Stomach smooth muscle (tissue), 2 donors: Measurements from ENCODE around the gene ARHGAP26.

Source experiments
- H3K27ac ChIP-seq: one replicate; pipeline ENCODE4 v1.7.0; 2013; ENCODE audit warnings: mild to moderate bottlenecking, low read length, inconsistent platforms
- H3K27me3 ChIP-seq, 2 donors: one replicate each; pipeline ENCODE4 v1.7.0; 2013; ENCODE audit warnings: low read length in 2 of 2; ENCODE audit not compliant: insufficient read depth in 2 of 2, control insufficient read depth in 1 of 2
- H3K36me3 ChIP-seq, 2 donors: one replicate each; pipeline ENCODE4 v1.7.0; 2013; ENCODE audit warnings: low read length in 2 of 2; ENCODE audit not compliant: control insufficient read depth in 2 of 2, insufficient read depth in 2 of 2
- H3K4me1 ChIP-seq: one replicate; pipeline ENCODE4 v1.7.0; 2013; ENCODE audit warnings: low read length; ENCODE audit not compliant: control insufficient read depth, insufficient read depth
- H3K4me3 ChIP-seq, 2 donors: one replicate each; pipeline ENCODE4 v1.7.0; 2013; ENCODE audit warnings: low read length in 2 of 2
- H3K9ac ChIP-seq, 2 donors: one replicate each; pipeline ENCODE4 v1.7.0; 2013; ENCODE audit warnings: low read length in 2 of 2, mild to moderate bottlenecking in 1 of 2
- H3K9me3 ChIP-seq, 2 donors: one replicate each; pipeline ENCODE4 v1.7.0; 2013; ENCODE audit warnings: low read length in 2 of 2; ENCODE audit not compliant: control insufficient read depth in 2 of 2
- donor health status: healthy.
- donor health status: Pancreatic carcinoma.

ARHGAP26 gene

DNA sequence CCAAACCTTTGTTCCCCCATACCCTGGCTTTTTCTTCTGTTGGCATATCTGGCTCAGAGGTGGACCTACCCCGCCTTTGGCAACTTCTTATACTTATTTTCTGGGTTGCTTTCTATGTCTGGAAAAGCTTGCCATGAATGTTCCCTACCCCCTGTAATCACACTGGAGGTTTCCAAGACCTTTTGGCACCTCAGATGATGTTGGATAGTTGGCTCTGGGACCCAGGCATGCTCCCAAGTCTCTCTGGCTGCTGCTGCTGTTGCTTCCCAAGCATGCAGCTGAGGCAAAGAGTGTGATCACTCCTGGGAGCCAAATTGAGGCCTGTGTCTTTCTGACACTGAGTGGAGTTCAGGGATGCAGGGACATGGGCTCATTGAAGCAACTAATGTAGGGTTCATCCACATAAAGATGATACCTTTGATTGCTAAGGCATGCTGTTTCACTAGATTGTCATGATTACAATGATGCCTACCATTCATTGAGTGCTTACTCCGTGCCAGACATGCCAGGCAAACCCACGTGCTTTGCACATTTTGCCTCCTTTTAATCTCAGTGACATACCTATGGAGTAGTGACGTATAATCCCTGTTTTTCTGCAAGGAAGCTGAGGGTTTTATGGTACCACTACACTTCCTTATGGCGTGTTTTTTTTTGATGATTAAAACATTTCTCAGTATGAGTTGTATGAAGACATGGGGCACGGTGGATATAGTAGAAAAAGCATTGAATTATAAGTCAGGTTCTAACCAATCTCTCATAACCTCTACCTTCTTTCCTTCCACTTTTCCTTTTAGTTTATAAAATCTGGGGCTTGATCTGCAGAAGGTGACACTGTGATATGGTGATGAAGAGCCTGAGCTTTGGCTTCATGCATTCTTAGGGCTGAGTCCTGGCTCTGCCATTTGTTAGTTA, 73.1 kb downstream of the ARHGAP26 start:
- Histone ChIP-seq H3K4me1 (peaks cover 39% of the 10 kb centered on the region), H3K9ac (no peak overlapping the region), H3K36me3 (no peaks in the 10 kb centered on the region), H3K27me3 (no peaks in the 10 kb centered on the region), H3K9me3 (no peaks in the 10 kb centered on the region), H3K4me3 (no peak overlapping the region), H3K27ac (no peak overlapping the region)

- peaks cover 39% of the 10 kb centered on the region for H3K4me1 ChIP-seq
- H3K9me3 ChIP-seq = no peaks in the 10 kb centered on the region
- no peaks in the 10 kb centered on the region for H3K36me3 ChIP-seq
- H3K4me3 ChIP-seq = no peak overlapping the region
- no peaks in the 10 kb centered on the region for H3K27me3 ChIP-seq
- H3K27ac ChIP-seq = no peak overlapping the region
- H3K9ac ChIP-seq = no peak overlapping the region
Measured at GRCh38 chr5:142844866-142845265, 74.7 kb downstream of the ARHGAP26 start.

DNA sequence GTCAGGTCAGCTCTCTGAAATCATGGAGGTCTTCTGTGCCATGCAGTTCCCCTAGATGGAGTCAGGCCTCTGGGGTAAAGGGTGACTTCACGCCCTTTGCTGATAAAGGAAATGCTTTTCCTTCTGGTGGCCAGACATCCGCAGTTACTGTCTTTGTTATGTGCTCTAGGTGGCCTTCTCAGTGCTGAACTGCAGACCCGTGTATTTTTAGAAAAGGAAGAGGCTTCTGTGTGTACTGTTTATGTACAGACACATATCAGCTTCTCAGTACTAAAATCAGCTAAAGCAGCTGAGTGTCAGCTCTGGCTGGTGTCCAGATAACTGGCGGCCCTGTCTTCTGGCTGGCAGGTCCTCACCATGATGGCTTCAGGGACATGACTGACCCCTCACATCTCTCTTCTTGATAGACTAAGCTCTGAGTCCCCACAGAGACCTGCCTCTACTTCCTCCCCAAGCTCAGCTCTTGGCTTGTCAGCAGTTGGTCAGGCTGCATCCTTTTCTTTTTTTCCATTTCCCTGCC, 75.3 kb downstream of the ARHGAP26 start:
- Histone ChIP-seq H3K36me3 (no peaks in the 10 kb centered on the region), H3K27ac (peak overlapping the region; percentile 18), H3K4me3 (no peak overlapping the region), H3K9me3 (no peaks in the 10 kb centered on the region), H3K4me1 (peaks cover 38% of the 10 kb centered on the region), H3K27me3 (no peaks in the 10 kb centered on the region), H3K9ac (no peak overlapping the region)

DNA sequence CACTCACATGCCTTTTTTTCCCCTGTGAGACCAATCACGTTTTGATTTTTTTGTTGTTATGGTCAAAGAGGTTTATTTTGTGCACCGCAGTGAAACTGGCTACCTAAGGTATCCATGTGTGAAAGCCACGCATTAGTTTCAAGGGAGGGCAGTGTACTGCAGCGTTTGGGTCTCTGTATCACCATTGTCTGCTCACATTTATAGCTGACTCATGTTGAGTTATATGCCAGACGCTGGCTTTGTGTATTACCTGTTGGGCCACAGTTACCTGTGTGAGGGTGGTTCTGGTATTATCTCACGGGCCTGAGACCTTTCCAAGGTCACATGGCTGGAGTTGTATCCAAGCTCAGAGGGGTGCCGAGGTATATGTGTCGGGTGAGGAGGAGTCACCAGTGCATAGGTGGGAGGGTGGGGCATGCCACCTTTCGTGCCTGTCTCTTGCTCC, 75.8 kb downstream of the ARHGAP26 start:
- H3K36me3 ChIP-seq = no peaks in the 10 kb centered on the region
- no peak overlapping the region for H3K4me3 ChIP-seq
- H3K9me3 ChIP-seq = no peaks in the 10 kb centered on the region
- H3K4me1 ChIP-seq = peaks cover 35% of the 10 kb centered on the region
- peak overlapping the region; percentile 2 for H3K27ac ChIP-seq
- H3K27me3 ChIP-seq = no peaks in the 10 kb centered on the region
- H3K9ac ChIP-seq = no peak overlapping the region

DNA sequence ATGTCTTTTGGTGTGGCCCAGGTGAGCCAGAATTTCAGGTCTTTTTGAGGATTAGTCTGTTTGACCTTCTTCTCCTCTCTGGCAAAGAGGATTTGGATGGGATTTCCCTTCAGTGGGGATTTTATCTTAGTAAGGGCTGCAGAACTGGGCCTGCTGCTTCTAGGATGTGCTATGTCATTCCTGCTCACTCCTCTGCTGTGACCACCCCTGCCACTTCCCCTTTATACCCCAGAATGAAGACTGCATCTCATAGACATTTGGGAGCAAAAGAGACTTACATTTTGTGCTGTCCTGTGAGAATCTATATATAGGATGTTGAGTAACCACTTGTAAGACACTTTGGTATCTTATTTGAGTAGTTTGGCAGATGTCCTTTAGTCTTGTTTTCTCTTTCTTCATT, 76.2 kb downstream of the ARHGAP26 start:
- Histone ChIP-seq H3K27ac (peak overlapping the region; percentile 2), H3K4me1 (peaks cover 31% of the 10 kb centered on the region), H3K9me3 (no peaks in the 10 kb centered on the region), H3K27me3 (no peaks in the 10 kb centered on the region), H3K36me3 (no peaks in the 10 kb centered on the region), H3K9ac (no peak overlapping the region), H3K4me3 (no peak overlapping the region)

- H3K36me3 ChIP-seq = no peaks in the 10 kb centered on the region
- no peaks in the 10 kb centered on the region for H3K27me3 ChIP-seq
- H3K9me3 ChIP-seq = no peaks in the 10 kb centered on the region
- H3K27ac ChIP-seq = no peak overlapping the region
- no peak overlapping the region for H3K9ac ChIP-seq
- H3K4me3 ChIP-seq = no peak overlapping the region
- peaks cover 29% of the 10 kb centered on the region for H3K4me1 ChIP-seq
Measured at GRCh38 chr5:142847898-142848790, 78.0 kb downstream of the ARHGAP26 start.

DNA sequence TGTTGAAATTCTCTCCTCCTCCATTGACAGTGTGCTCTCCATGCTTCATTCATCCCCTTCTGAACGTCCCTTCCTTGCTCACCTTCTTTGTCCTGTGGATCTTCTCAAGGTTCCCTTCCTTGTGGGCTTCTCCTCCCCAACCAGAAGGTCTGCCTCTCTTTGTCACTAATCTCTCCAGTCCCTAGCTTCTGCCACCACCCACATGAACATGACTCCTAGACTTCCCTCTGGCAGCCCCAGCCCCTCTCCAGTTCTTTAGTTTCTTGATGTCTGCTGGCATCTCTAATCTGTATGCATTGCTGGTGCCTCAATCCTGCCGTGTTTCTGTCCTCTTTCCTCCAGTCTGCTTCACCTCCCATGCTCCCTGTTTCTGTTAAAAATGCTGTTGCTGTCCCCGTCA, 79.3 kb downstream of the ARHGAP26 start:
- Histone ChIP-seq H3K36me3 (no peaks in the 10 kb centered on the region), H3K9ac (no peak overlapping the region), H3K4me3 (no peak overlapping the region), H3K27me3 (no peaks in the 10 kb centered on the region), H3K9me3 (no peaks in the 10 kb centered on the region), H3K4me1 (peaks cover 26% of the 10 kb centered on the region), H3K27ac (no peak overlapping the region)

GRCh38 chr5:142849880-142850279, 79.7 kb downstream of the ARHGAP26 start:
- no peak overlapping the region for H3K27ac ChIP-seq
- H3K4me1 ChIP-seq = peaks cover 24% of the 10 kb centered on the region

GRCh38 chr5:142851731-142852130, 81.6 kb downstream of the ARHGAP26 start:
- H3K9ac ChIP-seq = no peak overlapping the region
- no peaks in the 10 kb centered on the region for H3K9me3 ChIP-seq
- no peaks in the 10 kb centered on the region for H3K36me3 ChIP-seq
- peaks cover 8% of the 10 kb centered on the region for H3K4me1 ChIP-seq
- no peak overlapping the region for H3K4me3 ChIP-seq
- H3K27ac ChIP-seq = no peak overlapping the region
- H3K27me3 ChIP-seq = no peaks in the 10 kb centered on the region

More at GRCh38 chr5:142849880-142850279, 79.7 kb downstream of the ARHGAP26 start:
- no peak overlapping the region for H3K4me3 ChIP-seq
- no peaks in the 10 kb centered on the region for H3K27me3 ChIP-seq
- H3K9ac ChIP-seq = no peak overlapping the region
- H3K36me3 ChIP-seq = no peaks in the 10 kb centered on the region
- no peaks in the 10 kb centered on the region for H3K9me3 ChIP-seq

GRCh38 chr5:142852416-142853198, 82.4 kb downstream of the ARHGAP26 start:
- H3K4me3 ChIP-seq = no peak overlapping the region
- H3K4me1 ChIP-seq = peaks cover 13% of the 10 kb centered on the region
- no peak overlapping the region for H3K9ac ChIP-seq
- H3K27ac ChIP-seq = no peak overlapping the region
- H3K36me3 ChIP-seq = no peaks in the 10 kb centered on the region
- H3K27me3 ChIP-seq = no peaks in the 10 kb centered on the region
- H3K9me3 ChIP-seq = no peaks in the 10 kb centered on the region
